Measurements from ENCODE around the gene SGCA.

- TF ChIP-seq, protein P1, sequence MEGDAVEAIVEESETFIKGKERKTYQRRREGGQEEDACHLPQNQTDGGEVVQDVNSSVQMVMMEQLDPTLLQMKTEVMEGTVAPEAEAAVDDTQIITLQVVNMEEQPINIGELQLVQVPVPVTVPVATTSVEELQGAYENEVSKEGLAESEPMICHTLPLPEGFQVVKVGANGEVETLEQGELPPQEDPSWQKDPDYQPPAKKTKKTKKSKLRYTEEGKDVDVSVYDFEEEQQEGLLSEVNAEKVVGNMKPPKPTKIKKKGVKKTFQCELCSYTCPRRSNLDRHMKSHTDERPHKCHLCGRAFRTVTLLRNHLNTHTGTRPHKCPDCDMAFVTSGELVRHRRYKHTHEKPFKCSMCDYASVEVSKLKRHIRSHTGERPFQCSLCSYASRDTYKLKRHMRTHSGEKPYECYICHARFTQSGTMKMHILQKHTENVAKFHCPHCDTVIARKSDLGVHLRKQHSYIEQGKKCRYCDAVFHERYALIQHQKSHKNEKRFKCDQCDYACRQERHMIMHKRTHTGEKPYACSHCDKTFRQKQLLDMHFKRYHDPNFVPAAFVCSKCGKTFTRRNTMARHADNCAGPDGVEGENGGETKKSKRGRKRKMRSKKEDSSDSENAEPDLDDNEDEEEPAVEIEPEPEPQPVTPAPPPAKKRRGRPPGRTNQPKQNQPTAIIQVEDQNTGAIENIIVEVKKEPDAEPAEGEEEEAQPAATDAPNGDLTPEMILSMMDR (IDR thresholded peaks at IDR 0.05): no peak
- no peak for TF ChIP-seq POLR2A (IDR thresholded peaks at IDR 0.05)
Measured at GRCh38 chr17:50218071-50218759, 52.4 kb downstream of the SGCA start.
